Small intestine (tissue), 7 donors: Measurements from ENCODE around the gene MAST2. TPM values are rescaled to one million over a fixed set of nuclear protein-coding genes. Genes with fewer than 3 reads are reported as not detected.

Source experiments
- DNase-seq, 2 donors: peaks; one replicate each; pipeline versions ENCODE4 v3.0.0 to v3.0.0-alpha.2; 2013
- FAIRE-seq: peaks from 2 replicates; lab custom pipeline; 2012; peaks lifted over from hg19 to GRCh38; lab: Jason Lieb, UNC
- H3K27ac ChIP-seq, 3 donors: one replicate each; pipeline ENCODE4 v1.5.1; 2013; ENCODE audit warnings: low read length in 2 of 3, mild to moderate bottlenecking in 2 of 3, control low read depth in 1 of 3, inconsistent platforms in 1 of 3, low read depth in 1 of 3, moderate library complexity in 1 of 3
- H3K27me3 ChIP-seq, 3 donors: one replicate each; pipeline ENCODE4 v1.6.1; 2013; ENCODE audit warnings: low read length in 3 of 3, inconsistent platforms in 1 of 3; ENCODE audit not compliant: control insufficient read depth in 3 of 3, insufficient read depth in 3 of 3
- H3K36me3 ChIP-seq, 3 donors: one replicate each; pipeline ENCODE4 v1.6.1; 2013; ENCODE audit warnings: low read length in 3 of 3, inconsistent platforms in 1 of 3, low read depth in 1 of 3, mild to moderate bottlenecking in 1 of 3, moderate library complexity in 1 of 3; ENCODE audit not compliant: control insufficient read depth in 3 of 3, insufficient read depth in 2 of 3
- H3K4me1 ChIP-seq, 3 donors: one replicate each; pipeline ENCODE4 v1.6.1; 2013; ENCODE audit warnings: low read length in 2 of 3, inconsistent platforms in 1 of 3, low read depth in 1 of 3, mild to moderate bottlenecking in 1 of 3, moderate library complexity in 1 of 3; ENCODE audit not compliant: control insufficient read depth in 3 of 3, insufficient read depth in 2 of 3
- H3K4me3 ChIP-seq, 3 donors: one replicate each; pipeline ENCODE4 v1.5.1; 2013; ENCODE audit warnings: low read length in 3 of 3, control low read depth in 1 of 3, inconsistent platforms in 1 of 3, low read depth in 1 of 3, mild to moderate bottlenecking in 1 of 3, moderate library complexity in 1 of 3
- H3K9me3 ChIP-seq, 2 donors: one replicate each; pipeline ENCODE4 v1.6.1; 2013; ENCODE audit warnings: low read depth in 1 of 2, low read length in 1 of 2; ENCODE audit not compliant: control insufficient read depth in 2 of 2, insufficient read depth in 1 of 2
- WGBS, 3 donors: extraction: QIAGEN DNeasy Blood & Tissue Kit; methylation state at CpG; one replicate each; pipeline ENCODE4 v1.1.7; 2013; 5-methylcytosine and 5-hydroxymethylcytosine counted together
- polyA plus RNA-seq, 4 donors: library from polyadenylated mRNA; stranded (reverse) in 3 of 4; unstranded in 1 of 4; fragments of 200-250 nt in 3 of 4; fragments of 120-200 nt in 1 of 4; gene quantifications; one replicate each; pipeline versions ENCODE4 v1.2.1 to v1.2.3, GENCODE V29; 2013
- donor health status: healthy with polysubstance abuse.
- donor health status: control.
- donor health status: control.
- donor health status: Bipolar disorder and iron deficiency.
- donor health status: healthy.

Gene MAST2
- polyA plus RNA-seq, 4 donors: 23.3 to 70.2 (median 41.8) TPM

DNA sequence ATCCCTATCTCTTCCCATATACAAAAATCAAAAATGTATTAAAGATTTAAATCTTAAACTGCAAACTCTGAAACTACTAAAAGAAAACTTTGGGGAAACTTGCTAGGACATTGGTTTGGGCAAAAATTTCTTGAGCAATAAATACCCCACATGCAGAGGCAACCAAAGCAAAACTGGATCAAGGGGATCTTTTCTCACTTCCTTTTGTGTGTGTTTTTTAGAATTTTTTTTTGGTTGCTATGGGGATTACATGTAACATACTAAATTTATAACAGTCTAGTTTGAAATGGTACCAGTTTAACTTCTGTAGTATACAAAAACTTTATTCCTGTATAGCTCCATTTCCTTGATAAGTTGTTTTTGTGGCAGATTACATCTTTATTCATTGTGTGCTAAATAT is 16.8 kb downstream of the MAST2 start:
- FAIRE-seq: no peak
- Histone ChIP-seq H3K4me3 (no peak overlapping the region), H3K27ac (no peak overlapping the region), H3K9me3 (peaks cover 0 to 10% of the 10 kb centered on the region in 2 donors), H3K36me3 (peaks cover 0 to 10% (median 4%) of the 10 kb centered on the region in 3 donors), H3K27me3 (no peaks in the 10 kb centered on the region), H3K4me1 (peaks cover 0 to 4% (median 0%) of the 10 kb centered on the region in 3 donors)
- no peak for DNase-seq

DNA sequence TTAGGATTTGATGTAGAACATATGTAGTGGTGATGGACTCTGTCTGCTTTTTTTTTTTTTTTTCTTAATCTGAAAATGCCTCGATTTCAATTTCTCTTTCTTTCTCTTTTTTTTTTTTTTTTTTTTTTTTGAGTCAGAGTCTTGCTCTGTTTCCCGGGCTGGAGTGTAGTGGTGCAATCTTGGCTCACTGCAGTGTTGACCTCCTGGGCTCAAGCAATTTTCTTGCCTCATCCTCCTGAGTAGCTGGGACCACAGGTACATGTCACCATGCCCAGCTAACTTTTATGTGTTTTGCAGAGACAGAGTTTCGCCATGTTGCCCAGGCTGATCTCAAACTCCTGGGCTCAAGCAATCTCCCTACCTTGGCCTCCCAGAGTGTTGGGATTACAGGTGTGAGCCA is 17.4 kb downstream of the MAST2 start:
- Histone ChIP-seq H3K27ac (no peak overlapping the region), H3K9me3 (peaks cover 0 to 10% of the 10 kb centered on the region in 2 donors), H3K36me3 (peaks cover 0 to 15% (median 1%) of the 10 kb centered on the region in 3 donors), H3K27me3 (no peaks in the 10 kb centered on the region), H3K4me3 (no peak overlapping the region), H3K4me1 (peaks cover 0 to 4% (median 0%) of the 10 kb centered on the region in 3 donors)
- 88 to 94% (median 90%) methylated on average over 3 of the region's 3 CpGs for WGBS, 3 donors
- DNase-seq (no peak), FAIRE-seq (no peak)

DNA sequence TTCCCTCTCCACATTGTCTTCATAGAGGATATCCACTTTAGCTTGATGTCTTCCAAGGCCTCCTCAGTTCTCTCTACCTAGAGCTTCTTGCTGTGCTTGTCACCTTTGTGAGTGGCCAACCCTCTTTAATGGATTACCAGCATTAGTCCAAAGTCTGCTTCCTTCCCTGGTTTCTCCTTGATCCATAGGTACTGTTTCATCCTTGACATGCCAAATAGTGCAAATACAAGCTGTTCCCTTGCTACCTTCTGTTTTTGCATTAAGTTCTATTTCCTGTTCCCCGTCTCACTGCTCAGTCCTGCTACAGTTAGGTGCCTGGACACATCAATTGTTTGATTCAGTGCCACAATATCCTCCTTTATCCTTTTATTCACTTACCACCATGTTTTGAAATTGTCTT is 19.2 kb downstream of the MAST2 start:
- Histone ChIP-seq H3K36me3 (peaks cover 0 to 25% (median 2%) of the 10 kb centered on the region in 3 donors), H3K27me3 (no peaks in the 10 kb centered on the region), H3K27ac (peak overlapping the region; percentile 32 to 55 (median 40)), H3K9me3 (peaks cover 0 to 10% of the 10 kb centered on the region in 2 donors), H3K4me3 (no peak overlapping the region), H3K4me1 (peaks cover 0 to 4% (median 0%) of the 10 kb centered on the region in 3 donors)
- no peak for FAIRE-seq
- WGBS, 3 donors: 35 to 61% (median 43%) methylated on average over 1 of the region's 1 CpG
- peak; percentile 67 to 91 for DNase-seq

DNA sequence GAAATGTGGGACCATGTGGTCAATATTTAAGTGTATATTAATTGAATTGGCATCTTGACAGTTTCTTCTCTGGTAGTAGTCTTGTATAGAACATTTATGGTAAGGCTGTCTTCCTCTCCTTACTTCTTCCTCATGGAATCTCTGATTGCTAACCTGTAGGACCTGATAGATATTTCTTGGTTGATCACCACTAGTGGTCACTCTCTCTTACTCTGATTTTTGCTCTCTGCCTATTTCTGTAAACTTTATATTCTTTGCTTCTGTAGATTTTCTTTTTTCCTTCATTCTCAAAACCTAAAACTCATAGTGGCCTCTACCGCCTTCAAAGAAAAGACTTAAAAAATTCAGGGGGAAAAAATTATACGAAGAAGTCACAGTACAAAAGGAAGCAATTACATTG is 21.2 kb downstream of the MAST2 start:
- 96 to 99% (median 96%) methylated on average over 2 of the region's 2 CpGs for WGBS, 3 donors
- H3K36me3 ChIP-seq: peaks cover 0 to 33% (median 2%) of the 10 kb centered on the region in 3 donors
- H3K4me1 ChIP-seq: peaks cover 0 to 4% (median 0%) of the 10 kb centered on the region in 3 donors
- H3K4me3 ChIP-seq: no peak overlapping the region
- no peak overlapping the region for H3K27ac ChIP-seq
- H3K27me3 ChIP-seq: no peaks in the 10 kb centered on the region
- peaks cover 0 to 10% of the 10 kb centered on the region in 2 donors for H3K9me3 ChIP-seq
- FAIRE-seq: no peak
- no peak for DNase-seq

DNA sequence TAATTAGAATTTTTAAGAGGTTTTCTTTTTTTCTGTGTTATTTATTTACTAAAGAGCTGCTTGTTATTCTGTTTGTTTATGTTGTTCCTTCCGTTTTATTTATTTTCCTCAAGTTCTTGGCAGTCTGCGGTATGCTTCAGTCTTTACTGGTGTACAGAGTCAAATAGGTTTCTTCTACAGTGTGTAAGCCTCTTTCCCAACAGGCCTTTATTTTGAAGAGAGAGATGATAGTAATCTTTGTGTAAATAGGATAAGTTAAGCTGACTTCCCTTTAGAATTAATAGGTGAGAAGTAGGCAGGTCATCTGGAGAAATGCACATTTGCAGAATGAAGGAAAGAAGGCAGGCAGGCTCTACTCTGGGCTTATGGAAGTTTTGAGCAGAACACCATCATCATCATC is 23.8 kb downstream of the MAST2 start:
- Histone ChIP-seq H3K4me1 (peaks cover 0 to 3% (median 0%) of the 10 kb centered on the region in 3 donors), H3K4me3 (no peak overlapping the region), H3K27me3 (no peaks in the 10 kb centered on the region), H3K36me3 (peaks cover 2 to 47% (median 2%) of the 10 kb centered on the region in 3 donors), H3K27ac (no peak overlapping the region), H3K9me3 (no peaks in the 10 kb centered on the region)
- FAIRE-seq: no peak
- no peak for DNase-seq
- 74 to 87% (median 83%) methylated on average over 2 of the region's 2 CpGs for WGBS, 3 donors

DNA sequence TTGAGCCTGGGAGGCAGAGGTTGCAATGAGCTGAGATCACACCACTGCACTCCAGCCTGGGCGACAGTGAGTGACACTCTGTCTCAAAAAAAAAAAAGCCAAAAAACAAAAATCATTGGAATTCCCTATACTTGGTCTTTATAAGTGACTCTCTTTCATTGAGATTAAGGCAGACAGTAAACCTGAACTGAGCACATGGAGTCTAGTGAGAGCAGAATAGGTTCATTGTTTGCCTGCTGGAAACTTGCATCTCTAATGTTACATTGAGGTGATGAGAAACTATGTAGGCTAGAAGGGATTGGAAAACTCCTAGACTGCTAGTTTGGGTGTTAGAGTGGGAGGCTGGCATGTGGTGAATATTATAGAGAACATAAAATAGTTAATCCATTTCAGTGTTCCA is 25.4 kb downstream of the MAST2 start:
- 96 to 100% (median 98%) methylated on average over 1 of the region's 1 CpG for WGBS, 3 donors
- H3K9me3 ChIP-seq: no peaks in the 10 kb centered on the region
- no peak overlapping the region for H3K4me3 ChIP-seq
- H3K4me1 ChIP-seq: no peaks in the 10 kb centered on the region
- H3K27ac ChIP-seq: no peak overlapping the region
- peaks cover 2 to 47% (median 3%) of the 10 kb centered on the region in 3 donors for H3K36me3 ChIP-seq
- H3K27me3 ChIP-seq: no peaks in the 10 kb centered on the region
- FAIRE-seq: no peak
- DNase-seq: no peak

DNA sequence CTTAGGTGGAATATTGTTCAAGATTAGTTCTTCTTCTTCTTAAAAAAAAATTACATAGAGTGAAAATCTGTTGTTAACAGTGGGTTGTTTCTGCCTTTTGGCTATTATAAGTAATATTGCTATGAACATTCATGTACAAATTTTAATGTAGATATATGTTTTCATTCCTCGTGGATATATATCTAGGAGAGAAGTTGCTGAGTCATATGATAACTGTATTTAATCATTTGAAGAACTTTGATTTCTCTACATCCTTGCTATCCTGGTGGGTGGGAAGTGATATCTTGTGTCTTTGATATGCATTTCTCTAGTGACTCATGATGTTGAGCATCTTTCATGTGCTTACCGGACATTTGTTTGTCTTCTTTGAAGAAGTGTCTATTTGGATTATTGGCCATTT is 29.9 kb downstream of the MAST2 start:
- Histone ChIP-seq H3K4me1 (no peaks in the 10 kb centered on the region), H3K9me3 (no peaks in the 10 kb centered on the region), H3K4me3 (no peak overlapping the region), H3K27ac (no peak overlapping the region), H3K27me3 (no peaks in the 10 kb centered on the region), H3K36me3 (peaks cover 2 to 33% (median 2%) of the 10 kb centered on the region in 3 donors)
- DNase-seq (no peak), FAIRE-seq (no peak)
- WGBS, 3 donors: 69 to 89% (median 78%) methylated on average over 2 of the region's 2 CpGs

DNA sequence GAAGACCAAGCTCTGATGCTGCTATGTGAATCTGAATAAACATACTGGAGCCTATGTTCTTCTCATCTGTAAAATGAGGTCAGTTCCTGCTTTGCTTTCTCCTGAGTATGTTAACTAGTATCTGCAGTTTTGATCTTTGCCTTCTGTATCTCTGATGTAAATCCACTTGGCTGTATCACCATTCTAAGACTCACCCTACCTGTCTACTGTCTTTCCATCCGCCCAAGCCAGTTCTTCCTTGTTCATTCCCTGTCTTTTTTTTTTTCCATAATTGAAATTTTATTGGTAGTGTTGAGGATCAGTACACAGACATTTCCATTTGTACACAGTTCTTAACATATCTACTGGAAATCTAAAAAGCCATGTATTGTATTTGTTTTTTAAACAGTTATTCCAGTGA is 31.3 kb downstream of the MAST2 start:
- Histone ChIP-seq H3K4me3 (no peak overlapping the region), H3K27ac (no peak overlapping the region), H3K4me1 (no peaks in the 10 kb centered on the region), H3K27me3 (no peaks in the 10 kb centered on the region), H3K9me3 (no peaks in the 10 kb centered on the region), H3K36me3 (peaks cover 2 to 34% (median 2%) of the 10 kb centered on the region in 3 donors)
- no peak for FAIRE-seq
- no peak for DNase-seq
- WGBS, 3 donors: 92 to 100% (median 97%) methylated on average over 1 of the region's 1 CpG

DNA sequence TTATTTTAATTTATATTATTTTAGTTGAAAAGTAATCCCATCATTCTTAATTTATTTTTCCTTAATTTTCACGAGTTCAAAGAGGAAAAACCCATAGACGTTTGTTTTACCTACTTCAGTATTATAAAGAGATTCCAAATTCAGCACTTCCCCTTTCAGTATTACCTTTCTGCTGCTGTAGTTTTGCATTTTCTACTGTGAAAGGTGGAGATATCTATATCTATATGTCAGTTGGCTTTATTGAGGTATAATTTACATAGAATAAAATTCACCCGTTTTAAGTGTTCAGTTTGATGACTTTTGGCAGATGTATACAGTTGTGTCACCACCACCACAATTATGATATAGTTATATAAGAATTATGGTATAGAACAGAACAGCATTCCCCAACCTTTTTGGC is 33.0 kb downstream of the MAST2 start:
- Histone ChIP-seq H3K27me3 (no peaks in the 10 kb centered on the region), H3K36me3 (peaks cover 0 to 27% (median 4%) of the 10 kb centered on the region in 3 donors), H3K27ac (no peak overlapping the region), H3K9me3 (no peaks in the 10 kb centered on the region), H3K4me3 (no peak overlapping the region), H3K4me1 (no peaks in the 10 kb centered on the region)
- no peak for DNase-seq
- FAIRE-seq: no peak
- 78 to 83% (median 81%) methylated on average over 3 of the region's 3 CpGs for WGBS, 3 donors
